ELR (cell line): ENCODE data around the gene C12orf43.

ENCODE experiments used
- DNase-seq: peaks from one replicate; pipeline ENCODE4 v3.0.0-alpha.2; 2015; ENCODE audit warnings: low read depth

C12orf43 gene

GRCh38 chr12:121030576-121031212 lies 14.4 kb upstream of the C12orf43 start:
- DNase-seq: no peak

- DNase-seq: no peak
These were observed 10.2 kb upstream of the C12orf43 start for GRCh38 chr12:121026274-121027045.

- DNase-seq: no peak
These were observed 9.3 kb upstream of the C12orf43 start for GRCh38 chr12:121025442-121026226.

GRCh38 chr12:121023799-121024198 lies 7.5 kb upstream of the C12orf43 start:
- no peak for DNase-seq

GRCh38 chr12:121022713-121023112 lies 6.4 kb upstream of the C12orf43 start:
- DNase-seq: no peak

- DNase-seq: no peak
These were observed 5.5 kb upstream of the C12orf43 start for GRCh38 chr12:121021754-121022153.

- DNase-seq: no peak
These were observed 2.8 kb upstream of the C12orf43 start for GRCh38 chr12:121018860-121019617.

GRCh38 chr12:121017966-121018491 lies 1.7 kb upstream of the C12orf43 start:
- DNase-seq: no peak

- DNase-seq: no peak
These were observed 2.6 kb downstream of the C12orf43 start for GRCh38 chr12:121013715-121014114.

GRCh38 chr12:121011820-121012219 lies 4.5 kb downstream of the C12orf43 start:
- no peak for DNase-seq

- DNase-seq: no peak
These were observed 5.4 kb downstream of the C12orf43 start for GRCh38 chr12:121010860-121011259.

GRCh38 chr12:121009741-121010140 lies 6.5 kb downstream of the C12orf43 start:
- peak; percentile 60 for DNase-seq

- DNase-seq: no peak
These were observed 7.8 kb downstream of the C12orf43 start for GRCh38 chr12:121008347-121009098.

- peak; percentile 67 for DNase-seq
These were observed 10.9 kb downstream of the C12orf43 start for GRCh38 chr12:121005346-121005815.

- DNase-seq: no peak
These were observed 12.0 kb downstream of the C12orf43 start for GRCh38 chr12:121004253-121004815.

- no peak for DNase-seq
These were observed 12.6 kb downstream of the C12orf43 start for GRCh38 chr12:121003650-121004049.

GRCh38 chr12:121001841-121002483 lies 14.3 kb downstream of the C12orf43 start:
- DNase-seq: no peak

- DNase-seq: no peak
These were observed 15.2 kb downstream of the C12orf43 start for GRCh38 chr12:121001060-121001459.

GRCh38 chr12:121000530-121000929 lies 15.8 kb downstream of the C12orf43 start:
- no peak for DNase-seq
